ENCODE measurements around the gene CD84.

DNA sequence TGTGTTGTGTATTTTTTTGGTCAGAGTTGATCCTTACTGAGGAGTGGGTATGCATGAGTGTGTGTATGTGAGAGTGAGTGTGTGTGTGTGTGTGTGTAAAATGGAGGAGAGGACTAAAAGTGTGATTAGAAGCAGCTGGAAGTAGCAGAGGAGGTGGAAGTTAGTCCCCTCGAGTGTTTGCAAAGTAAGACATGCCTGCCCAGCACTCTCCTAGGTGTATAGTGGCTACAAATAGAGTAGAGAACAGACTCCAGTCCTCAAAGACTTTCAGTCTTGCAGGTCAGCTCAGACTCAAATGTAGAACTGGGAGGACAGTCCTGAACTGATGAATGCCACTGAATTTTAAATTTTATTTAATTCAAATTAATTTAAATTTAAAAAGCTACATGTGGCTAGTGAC is 39.0 kb upstream of the CD84 start:
- TF ChIP-seq, protein P1, sequence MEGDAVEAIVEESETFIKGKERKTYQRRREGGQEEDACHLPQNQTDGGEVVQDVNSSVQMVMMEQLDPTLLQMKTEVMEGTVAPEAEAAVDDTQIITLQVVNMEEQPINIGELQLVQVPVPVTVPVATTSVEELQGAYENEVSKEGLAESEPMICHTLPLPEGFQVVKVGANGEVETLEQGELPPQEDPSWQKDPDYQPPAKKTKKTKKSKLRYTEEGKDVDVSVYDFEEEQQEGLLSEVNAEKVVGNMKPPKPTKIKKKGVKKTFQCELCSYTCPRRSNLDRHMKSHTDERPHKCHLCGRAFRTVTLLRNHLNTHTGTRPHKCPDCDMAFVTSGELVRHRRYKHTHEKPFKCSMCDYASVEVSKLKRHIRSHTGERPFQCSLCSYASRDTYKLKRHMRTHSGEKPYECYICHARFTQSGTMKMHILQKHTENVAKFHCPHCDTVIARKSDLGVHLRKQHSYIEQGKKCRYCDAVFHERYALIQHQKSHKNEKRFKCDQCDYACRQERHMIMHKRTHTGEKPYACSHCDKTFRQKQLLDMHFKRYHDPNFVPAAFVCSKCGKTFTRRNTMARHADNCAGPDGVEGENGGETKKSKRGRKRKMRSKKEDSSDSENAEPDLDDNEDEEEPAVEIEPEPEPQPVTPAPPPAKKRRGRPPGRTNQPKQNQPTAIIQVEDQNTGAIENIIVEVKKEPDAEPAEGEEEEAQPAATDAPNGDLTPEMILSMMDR (IDR thresholded peaks at IDR 0.05) = no peak
- no peak for TF ChIP-seq POLR2A (IDR thresholded peaks at IDR 0.05)
